Erythroblast (primary cell): ENCODE results near the gene COQ8A.

ENCODE experiments used
- GATA1 ChIP-seq: IDR thresholded peaks from 2 replicates; pipeline ENCODE4 v1.6.1; 2011; ENCODE audit warnings: low read depth, mild to moderate bottlenecking, control low read depth, low read length, moderate library complexity
- POLR2A ChIP-seq: IDR thresholded peaks from 2 replicates; pipeline ENCODE4 v1.6.1; 2011; ENCODE audit warnings: mild to moderate bottlenecking, low read length

- TF ChIP-seq POLR2A (no peak), GATA1 (no peak)
Observed at GRCh38 chr1:226937940-226938725, 2.0 kb upstream of the COQ8A start.
